Measurements from ENCODE around the gene HSD3B2. TPM values are rescaled to one million over a fixed set of nuclear protein-coding genes. Genes with fewer than 3 reads are reported as not detected.

HSD3B2 gene
- total and polyA plus RNA-seq, 2 of the 8 experiments (the other 6 are each of a cell fraction or from before 2014, with no cell fraction given) = not detected

DNA sequence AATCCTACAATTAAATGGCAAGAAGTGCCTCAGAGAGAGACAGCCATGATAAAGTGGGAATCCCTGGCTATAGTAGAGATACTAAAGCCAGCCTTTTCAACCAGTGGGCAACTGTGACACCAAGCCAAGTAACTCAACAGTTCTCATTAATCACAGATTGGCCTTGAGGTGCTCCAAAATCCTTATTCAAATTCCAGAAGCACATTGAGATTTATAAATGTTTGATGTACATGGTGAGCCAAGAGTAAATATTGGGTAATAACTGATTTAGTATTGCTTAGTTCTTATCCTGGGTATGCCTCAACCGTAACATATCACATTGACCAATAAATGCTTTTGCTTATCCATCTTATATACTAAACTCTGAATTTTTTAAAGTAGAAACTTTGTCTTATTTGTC is 29.3 kb upstream of the HSD3B2 start:
- no peak for DNase-seq (ENCODE audit: low read depth in 1 of 2, low spot score in 2 of 2)
- no peaks in the 10 kb centered on the region for H3K23me2 ChIP-seq (ENCODE audit: low read depth, low read length)
- H2BK12ac ChIP-seq (ENCODE audit: low read depth, low read length) = no peak overlapping the region
- no peaks in the 10 kb centered on the region for H3K79me2 ChIP-seq (ENCODE audit: control insufficient read depth in 1 of 2, insufficient read depth in 2 of 2, low read length in 2 of 2)
- ChIA-PET POLR2A (ENCODE audit: partially characterized antibody) (no interaction called here), CTCF (ENCODE audit: partially characterized antibody) (interaction anchor here (0.8 to 2.4 kb wide), 7 partner anchors 10 to 270 kb away, joined by 3 to 7 read pairs (median 4); no protein-coding TSS in a partner anchor)
- H3K14ac ChIP-seq (ENCODE audit: insufficient read length) = no peak overlapping the region
- H4K20me1 ChIP-seq (replicated peaks in 1 of 2; ENCODE audit: control insufficient read depth in 1 of 2, insufficient read depth in 2 of 2, low read length in 2 of 2) = no peaks in the 10 kb centered on the region
- no peak overlapping the region for H2BK120ac ChIP-seq (replicated peaks; ENCODE audit: low read depth, low read length)
- no peak overlapping the region for H3K27ac ChIP-seq (ENCODE audit: low read depth, low read length)
- H3K27me3 ChIP-seq (replicated peaks in 1 of 4; ENCODE audit: control insufficient read depth in 3 of 4, extremely low read depth in 1 of 4, insufficient read depth in 3 of 4, low read length in 3 of 4) = no peaks in the 10 kb centered on the region
- no peaks in the 10 kb centered on the region for H3K36me3 ChIP-seq (ENCODE audit: control insufficient read depth in 2 of 4, insufficient read depth in 4 of 4, low read length in 3 of 4)
- no peak overlapping the region for H2BK15ac ChIP-seq (ENCODE audit: low read length)
- H4K91ac ChIP-seq (replicated peaks; ENCODE audit: insufficient read length, low read length) = no peak overlapping the region
- no peaks in the 10 kb centered on the region for H3K79me1 ChIP-seq (ENCODE audit: low read depth, low read length)
- no peak overlapping the region for H4K8ac ChIP-seq (ENCODE audit: extremely low read depth, insufficient read depth, low read length)
- no peak overlapping the region for H3K9ac ChIP-seq (replicated peaks in 1 of 4; ENCODE audit: extremely low read depth in 1 of 4, low read depth in 3 of 4, low read length in 3 of 4)
- H3K23ac ChIP-seq (ENCODE audit: insufficient read length) = no peak overlapping the region
- H3K18ac ChIP-seq (ENCODE audit: extremely low read depth, low read length) = no peak overlapping the region
- no peak overlapping the region for H2AK5ac ChIP-seq (ENCODE audit: low read depth, low read length)
- no peak overlapping the region for H3K4ac ChIP-seq (replicated peaks; ENCODE audit: insufficient read length, low read depth, low read length)
- 94% methylated on average over 1 of the region's 1 CpG; no CpG with 5 or more reads in 1 of the 2 experiments for WGBS, 2 experiments (ENCODE audit: extremely low coverage in 1 of 2, insufficient coverage in 1 of 2, insufficient read length in 1 of 2, insufficient replicate concordance in 2 of 2, low coverage in 1 of 2, low lambda C conversion rate in 2 of 2, missing lambda C conversion rate in 1 of 2)
- no peak overlapping the region for H2BK20ac ChIP-seq (ENCODE audit: low read length)
- H3K4me3 ChIP-seq (ENCODE audit: extremely low read depth in 1 of 4, insufficient read depth in 2 of 4, low read depth in 3 of 4, low read length in 4 of 4) = no peak overlapping the region
- no peak overlapping the region for H3K4me2 ChIP-seq (ENCODE audit: insufficient read depth in 1 of 2, low read depth in 2 of 2, low read length in 2 of 2)
- FAIRE-seq = no peak
- H4K5ac ChIP-seq (ENCODE audit: insufficient read length, low read depth, low read length) = no peak overlapping the region
- no peaks in the 10 kb centered on the region for H3K9me3 ChIP-seq (ENCODE audit: insufficient read depth in 2 of 2, low read depth in 1 of 2, low read length in 1 of 2)
- H3K56ac ChIP-seq (replicated peaks; ENCODE audit: insufficient read length, low read depth, low read length) = no peak overlapping the region
- no peak overlapping the region for H2AFZ ChIP-seq (ENCODE audit: low read length)
- peaks cover 0 to 5% (median 1%) of the 10 kb centered on the region in 4 experiments; a peak in 2 of 7 replicates for H3K4me1 ChIP-seq (replicated peaks in 1 of 4; ENCODE audit: control insufficient read depth in 3 of 4, insufficient read depth in 4 of 4, low read length in 3 of 4)
- H2BK5ac ChIP-seq (ENCODE audit: low read depth, low read length) = no peak overlapping the region
- TF ChIP-seq CHD2 (IDR thresholded peaks at IDR 0.05; ENCODE audit: low read length) = no peak
- TF ChIP-seq, protein P1, sequence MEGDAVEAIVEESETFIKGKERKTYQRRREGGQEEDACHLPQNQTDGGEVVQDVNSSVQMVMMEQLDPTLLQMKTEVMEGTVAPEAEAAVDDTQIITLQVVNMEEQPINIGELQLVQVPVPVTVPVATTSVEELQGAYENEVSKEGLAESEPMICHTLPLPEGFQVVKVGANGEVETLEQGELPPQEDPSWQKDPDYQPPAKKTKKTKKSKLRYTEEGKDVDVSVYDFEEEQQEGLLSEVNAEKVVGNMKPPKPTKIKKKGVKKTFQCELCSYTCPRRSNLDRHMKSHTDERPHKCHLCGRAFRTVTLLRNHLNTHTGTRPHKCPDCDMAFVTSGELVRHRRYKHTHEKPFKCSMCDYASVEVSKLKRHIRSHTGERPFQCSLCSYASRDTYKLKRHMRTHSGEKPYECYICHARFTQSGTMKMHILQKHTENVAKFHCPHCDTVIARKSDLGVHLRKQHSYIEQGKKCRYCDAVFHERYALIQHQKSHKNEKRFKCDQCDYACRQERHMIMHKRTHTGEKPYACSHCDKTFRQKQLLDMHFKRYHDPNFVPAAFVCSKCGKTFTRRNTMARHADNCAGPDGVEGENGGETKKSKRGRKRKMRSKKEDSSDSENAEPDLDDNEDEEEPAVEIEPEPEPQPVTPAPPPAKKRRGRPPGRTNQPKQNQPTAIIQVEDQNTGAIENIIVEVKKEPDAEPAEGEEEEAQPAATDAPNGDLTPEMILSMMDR (IDR thresholded peaks at IDR 0.05; ENCODE audit: control extremely low read depth in 1 of 3, insufficient read depth in 1 of 3, low read depth in 1 of 3, low read length in 3 of 3) = no peak
- no peak for TF ChIP-seq NANOG (IDR thresholded peaks at IDR 0.05; ENCODE audit: insufficient read depth, low read depth, low read length, poor library complexity, severe bottlenecking)
- TF ChIP-seq SRF (IDR thresholded peaks at IDR 0.05; ENCODE audit: low read depth, low read length) = no peak
- no peak for TF ChIP-seq EGR1 (IDR thresholded peaks at IDR 0.05; ENCODE audit: borderline replicate concordance, low read depth, low read length)
- no peak for TF ChIP-seq KDM5A (IDR thresholded peaks at IDR 0.05; ENCODE audit: low read length)
- no peak for TF ChIP-seq SIRT6 (IDR thresholded peaks at IDR 0.05; ENCODE audit: low read length)
- TF ChIP-seq, protein P2, sequence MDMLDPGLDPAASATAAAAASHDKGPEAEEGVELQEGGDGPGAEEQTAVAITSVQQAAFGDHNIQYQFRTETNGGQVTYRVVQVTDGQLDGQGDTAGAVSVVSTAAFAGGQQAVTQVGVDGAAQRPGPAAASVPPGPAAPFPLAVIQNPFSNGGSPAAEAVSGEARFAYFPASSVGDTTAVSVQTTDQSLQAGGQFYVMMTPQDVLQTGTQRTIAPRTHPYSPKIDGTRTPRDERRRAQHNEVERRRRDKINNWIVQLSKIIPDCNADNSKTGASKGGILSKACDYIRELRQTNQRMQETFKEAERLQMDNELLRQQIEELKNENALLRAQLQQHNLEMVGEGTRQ (IDR thresholded peaks at IDR 0.05; ENCODE audit: low read length) = no peak
- TF ChIP-seq, protein P3, sequence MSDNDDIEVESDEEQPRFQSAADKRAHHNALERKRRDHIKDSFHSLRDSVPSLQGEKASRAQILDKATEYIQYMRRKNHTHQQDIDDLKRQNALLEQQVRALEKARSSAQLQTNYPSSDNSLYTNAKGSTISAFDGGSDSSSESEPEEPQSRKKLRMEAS (IDR thresholded peaks at IDR 0.05) = no peak
- no peak for TF ChIP-seq TAF1 (IDR thresholded peaks at IDR 0.05; ENCODE audit: low read depth, low read length)

Measured in H1 (cell line).